IMR-90 (cell line): ENCODE data around the gene REPIN1. TPM values are rescaled to one million over a fixed set of nuclear protein-coding genes. Genes with fewer than 3 reads are reported as not detected.

Source experiments
- ATAC-seq: fragments of 200-7000 bp; cut with Tn5 transposase; 2 replicates; pipeline ENCODE4 v1.9.1; 2020; ENCODE audit warnings: low read depth, mild to moderate bottlenecking, moderate library complexity
- BruUV-seq: library from RNA; stranded (reverse); fragments of 400-500 nt; replicated peaks from 2 replicates; lab custom pipeline; 2021; lab: Mats Ljungman, UMichigan
- CTCF ChIA-PET: fragments of 300-600 bp; formaldehyde crosslinking; extraction: SDS; loops from one replicate; lab custom pipeline; 2021; ENCODE audit warnings: antibody characterized with exemption; lab: Yijun Ruan, JAX
- POLR2A ChIA-PET: fragments of 300-600 bp; sonication (Branson Sonifier 250); formaldehyde crosslinking; loops from one replicate; lab custom pipeline; 2022; ENCODE audit warnings: antibody characterized with exemption; ENCODE audit not compliant: unreplicated experiment; lab: Charles Lee
- DNase-seq: peaks from one replicate; pipeline ENCODE4 v3.0.0; 2013
- H2AFZ ChIP-seq: replicated peaks from 2 replicates; pipeline ENCODE3; 2013; ENCODE audit warnings: low read length, mild to moderate bottlenecking; ENCODE audit not compliant: poor library complexity
- H2AK5ac ChIP-seq: 2 replicates; pipeline ENCODE4 v1.6.1; 2013; ENCODE audit warnings: low read depth, low read length, inconsistent platforms
- H2AK9ac ChIP-seq: replicated peaks from 2 replicates; pipeline ENCODE3; 2013; ENCODE audit warnings: mild to moderate bottlenecking, low read depth, low read length, moderate library complexity; ENCODE audit not compliant: poor library complexity
- H2BK120ac ChIP-seq: 2 replicates; pipeline ENCODE4 v1.6.1; 2013; ENCODE audit warnings: low read depth, low read length, inconsistent platforms
- H2BK15ac ChIP-seq: 3 replicates; pipeline ENCODE4 v1.6.1; 2013; ENCODE audit warnings: low read depth, low read length, inconsistent platforms
- H2BK20ac ChIP-seq: 2 replicates; pipeline ENCODE4 v1.6.1; 2013; ENCODE audit warnings: low read depth, mild to moderate bottlenecking, inconsistent platforms, low read length, moderate library complexity
- H2BK5ac ChIP-seq: 2 replicates; pipeline ENCODE4 v1.6.1; 2013; ENCODE audit warnings: mild to moderate bottlenecking, low read depth, low read length, inconsistent platforms; ENCODE audit not compliant: poor library complexity, severe bottlenecking
- H3K14ac ChIP-seq: replicated peaks from 2 replicates; pipeline ENCODE4 v1.6.1; 2013; ENCODE audit warnings: low read depth, low read length, inconsistent platforms
- H3K18ac ChIP-seq: 2 replicates; pipeline ENCODE4 v1.6.1; 2013; ENCODE audit warnings: low read depth, low read length, control low read depth
- H3K23ac ChIP-seq: 2 replicates; pipeline ENCODE4 v1.6.1; 2013; ENCODE audit warnings: low read depth, low read length, inconsistent platforms
- H3K27ac ChIP-seq: 2 replicates; pipeline ENCODE4 v1.5.1; 2013; ENCODE audit warnings: mild to moderate bottlenecking, control low read depth, low read length; ENCODE audit not compliant: insufficient read depth
- H3K27me3 ChIP-seq: 2 replicates; pipeline ENCODE4 v1.6.1; 2013; ENCODE audit warnings: low read length; ENCODE audit not compliant: control insufficient read depth, insufficient read depth
- H3K36me3 ChIP-seq: 2 replicates; pipeline ENCODE4 v1.6.1; 2013; ENCODE audit warnings: low read length, mixed read lengths; ENCODE audit not compliant: control insufficient read depth, insufficient read depth
- H3K4ac ChIP-seq: 2 replicates; pipeline ENCODE4 v1.6.1; 2013; ENCODE audit warnings: low read depth, low read length, inconsistent platforms
- H3K4me1 ChIP-seq: 2 replicates; pipeline ENCODE4 v1.6.1; 2013; ENCODE audit warnings: low read length, mixed read lengths; ENCODE audit not compliant: control insufficient read depth, insufficient read depth
- H3K4me2 ChIP-seq: 2 replicates; pipeline ENCODE4 v1.6.1; 2013; ENCODE audit warnings: low read depth, mild to moderate bottlenecking, control low read depth, low read length, moderate library complexity
- H3K4me3 ChIP-seq: 2 replicates; pipeline ENCODE4 v1.5.1; 2013; ENCODE audit warnings: low read depth, mild to moderate bottlenecking, control low read depth, low read length, moderate library complexity; ENCODE audit not compliant: insufficient read depth
- H3K56ac ChIP-seq: 2 replicates; pipeline ENCODE4 v1.6.1; 2013; ENCODE audit warnings: low read length, inconsistent platforms; ENCODE audit not compliant: insufficient read depth; ENCODE audit errors: extremely low read depth
- H3K79me1 ChIP-seq, 2 experiments: 2 replicates each; pipeline ENCODE4 v1.6.1; 2013; ENCODE audit warnings: low read length in 2 of 2, inconsistent platforms in 1 of 2, low read depth in 1 of 2
- H3K9ac ChIP-seq: 2 replicates; pipeline ENCODE4 v1.6.1; 2013; ENCODE audit warnings: low read depth, low read length, control low read depth
- H3K9me1 ChIP-seq: 2 replicates; pipeline ENCODE4 v1.6.1; 2013; ENCODE audit warnings: low read length, inconsistent platforms; ENCODE audit not compliant: insufficient read depth
- H3K9me3 ChIP-seq: 2 replicates; pipeline ENCODE4 v1.6.1; 2013; ENCODE audit warnings: low read length; ENCODE audit not compliant: control insufficient read depth, insufficient read depth
- H4K20me1 ChIP-seq: 2 replicates; pipeline ENCODE4 v1.6.1; 2013; ENCODE audit warnings: low read length, inconsistent platforms; ENCODE audit not compliant: insufficient read depth
- H4K5ac ChIP-seq: 2 replicates; pipeline ENCODE4 v1.6.1; 2013; ENCODE audit warnings: mild to moderate bottlenecking, low read depth, low read length, control low read depth
- H4K8ac ChIP-seq, 2 experiments: 2 replicates each; pipeline ENCODE4 v1.6.1; 2013; ENCODE audit warnings: low read depth in 2 of 2, low read length in 2 of 2, control low read depth in 1 of 2, inconsistent platforms in 1 of 2
- H4K91ac ChIP-seq: 2 replicates; pipeline ENCODE4 v1.6.1; 2013; ENCODE audit warnings: low read depth, low read length, inconsistent platforms; ENCODE audit not compliant: insufficient read depth
- BHLHE40 ChIP-seq: fragments of 150-350 bp; IDR thresholded peaks from 2 replicates; pipeline ENCODE4 v1.6.1; 2016; ENCODE audit warnings: mild to moderate bottlenecking, low read depth, low read length
- CEBPB ChIP-seq: IDR thresholded peaks from 2 replicates; pipeline ENCODE4 v1.6.1; 2012; ENCODE audit warnings: low read depth, low read length, improper control_type of control experiment
- CTCF ChIP-seq: conservative IDR thresholded peaks from 2 replicates; pipeline ENCODE4 v1.5.1; 2012; ENCODE audit warnings: mild to moderate bottlenecking, low read depth, low read length, improper control_type of control experiment
- MAZ ChIP-seq: IDR thresholded peaks from 2 replicates; pipeline ENCODE4 v1.6.1; 2012; ENCODE audit warnings: low read depth, mild to moderate bottlenecking, low read length, improper control_type of control experiment, moderate library complexity, borderline replicate concordance
- POLR2A ChIP-seq: IDR thresholded peaks from 2 replicates; pipeline ENCODE4 v1.6.1; 2012; ENCODE audit warnings: mild to moderate bottlenecking, low read depth, low read length
- WGBS, 2 experiments: methylation state at CpG; one replicate each; pipeline versions ENCODE4 v1.1.5 to v1.1.7; 2013; ENCODE audit warnings: missing lambda C conversion rate in 2 of 2; ENCODE audit not compliant: insufficient read length in 1 of 2; ENCODE audit errors: extremely low coverage in 2 of 2; 5-methylcytosine and 5-hydroxymethylcytosine counted together
- dilution Hi-C: fragments of 300-500 bp; cut with HindIII; formaldehyde crosslinking; loops from one replicate; pipeline ENCODE4 v1.14.3; 2018; ENCODE audit warnings: low sequenced_read_pairs; ENCODE audit not compliant: unreplicated experiment
- in situ Hi-C: fragments of 300-500 bp; cut with MboI; formaldehyde crosslinking; loops from 3 replicates; pipeline ENCODE4 v1.14.3; 2019; ENCODE audit warnings: low sequenced_read_pairs, inconsistent platforms, mixed read lengths
- intact Hi-C: fragments of 100-400 bp; cut with micrococcal nuclease; formaldehyde crosslinking; loops from 2 replicates; pipeline ENCODE4 v1.10.0; 2022
- polyA plus RNA-seq, 3 experiments: library from polyadenylated mRNA; depleted of rRNA; stranded (reverse); fragments of >200 nt; gene quantifications; 2 replicates each; pipeline ENCODE4 v1.2.3, GENCODE V29; 2012; ENCODE audit warnings: low replicate concordance in 1 of 3
- total RNA-seq: library from RNA; depleted of rRNA; stranded (reverse); fragments of >200 nt; gene quantifications from 2 replicates; pipeline ENCODE4 v1.2.3, GENCODE V29; 2012

Gene REPIN1
- total and polyA plus RNA-seq, 2 of the 4 experiments (the other 2 are of a cell fraction): 19.4 to 50.6 TPM

- in situ Hi-C loops: no loop called here
- peak overlapping the region; percentile 85 for H3K27ac ChIP-seq
- H4K5ac ChIP-seq: peak overlapping the region; percentile 80
- peak overlapping the region; percentile 85 for H3K18ac ChIP-seq
- peak overlapping the region; percentile 46; the same call in 1 of the 3 replicates for H2BK15ac ChIP-seq
- peaks cover 9% of the 10 kb centered on the region for H4K20me1 ChIP-seq
- peak overlapping the region; percentile 98 for H3K4ac ChIP-seq
- peak overlapping the region; percentile 97 for H2AFZ ChIP-seq
- peaks cover 33% of the 10 kb centered on the region for H3K36me3 ChIP-seq
- peak overlapping the region; percentile 86 for H2BK120ac ChIP-seq
- 2% methylated on average over 9 of the region's 58 CpGs; no CpG with 5 or more reads in 1 of the 2 experiments for WGBS, 2 experiments
- peak overlapping the region; percentile 93 for H2AK9ac ChIP-seq
- peak overlapping the region; percentile 97 for H4K91ac ChIP-seq
- H3K4me1 ChIP-seq: peaks cover 18% of the 10 kb centered on the region
- H3K23ac ChIP-seq: peak overlapping the region; percentile 99
- TF ChIP-seq POLR2A (peak; percentile 66; the same call in 1 of the 2 replicates), MAZ (peak; percentile 14; the same call in 1 of the 2 replicates), CEBPB (no peak), CTCF (no peak), BHLHE40 (no peak)
- ChIA-PET POLR2A (interaction anchor here (0.6 to 1.7 kb wide), 2 partner anchors 34 to 52 kb away, joined by 3 to 5 read pairs; no protein-coding TSS in a partner anchor), CTCF (interaction anchor here (0.6 to 1.1 kb wide), 4 partner anchors 9 to 463 kb away, joined by 3 to 5 read pairs (median 3); no protein-coding TSS in a partner anchor)
- no peaks in the 10 kb centered on the region for H3K9me3 ChIP-seq
- no TSS peak for BruUV-seq
- intact Hi-C loops: loop anchor here (1.0 kb wide), 1 partner anchor 34 kb away; no protein-coding TSS in a partner anchor
- peak overlapping the region; percentile 56 to 92 for H4K8ac ChIP-seq
- peak overlapping the region; percentile 89 for H2AK5ac ChIP-seq
- peak overlapping the region; percentile 71; the same call in 1 of the 2 replicates for H2BK20ac ChIP-seq
- peak overlapping the region; percentile 97 for H3K4me2 ChIP-seq
- no peaks in the 10 kb centered on the region for H3K27me3 ChIP-seq
- H3K9ac ChIP-seq: peak overlapping the region; percentile 81
- ATAC-seq: peak; percentile 70
- peaks cover 17 to 38% of the 10 kb centered on the region in 2 experiments; a peak in 3 of 4 replicates for H3K79me1 ChIP-seq
- peak overlapping the region; percentile 93 for H3K56ac ChIP-seq
- H3K9me1 ChIP-seq: no peaks in the 10 kb centered on the region; the same call in 1 of the 2 replicates
- H3K4me3 ChIP-seq: peak overlapping the region; percentile 81
- peak; percentile 67 for DNase-seq
- H3K14ac ChIP-seq: peak overlapping the region; percentile 99
- dilution Hi-C loops: no loop called here
- peak overlapping the region; percentile 79 for H2BK5ac ChIP-seq
These were observed 494 bp downstream of the REPIN1 start for GRCh38 chr7:150368884-150369747.
